IMR-90 (cell line): ENCODE data around the gene KCTD13. TPM values are rescaled to one million over a fixed set of nuclear protein-coding genes. Genes with fewer than 3 reads are reported as not detected.

Experiments
- ATAC-seq: fragments of 200-7000 bp; cut with Tn5 transposase; 2 replicates; pipeline ENCODE4 v1.9.1; 2020; ENCODE audit warnings: low read depth, mild to moderate bottlenecking, moderate library complexity
- BruUV-seq: library from RNA; stranded (reverse); fragments of 400-500 nt; replicated peaks from 2 replicates; lab custom pipeline; 2021; lab: Mats Ljungman, UMichigan
- CTCF ChIA-PET: fragments of 300-600 bp; formaldehyde crosslinking; extraction: SDS; loops from one replicate; lab custom pipeline; 2021; ENCODE audit warnings: antibody characterized with exemption; lab: Yijun Ruan, JAX
- POLR2A ChIA-PET: fragments of 300-600 bp; sonication (Branson Sonifier 250); formaldehyde crosslinking; loops from one replicate; lab custom pipeline; 2022; ENCODE audit warnings: antibody characterized with exemption; ENCODE audit not compliant: unreplicated experiment; lab: Charles Lee
- DNase-seq: peaks from one replicate; pipeline ENCODE4 v3.0.0; 2013
- H2AFZ ChIP-seq: replicated peaks from 2 replicates; pipeline ENCODE3; 2013; ENCODE audit warnings: low read length, mild to moderate bottlenecking; ENCODE audit not compliant: poor library complexity
- H2AK5ac ChIP-seq: 2 replicates; pipeline ENCODE4 v1.6.1; 2013; ENCODE audit warnings: low read depth, low read length, inconsistent platforms
- H2AK9ac ChIP-seq: replicated peaks from 2 replicates; pipeline ENCODE3; 2013; ENCODE audit warnings: mild to moderate bottlenecking, low read depth, low read length, moderate library complexity; ENCODE audit not compliant: poor library complexity
- H2BK120ac ChIP-seq: 2 replicates; pipeline ENCODE4 v1.6.1; 2013; ENCODE audit warnings: low read depth, low read length, inconsistent platforms
- H2BK15ac ChIP-seq: 3 replicates; pipeline ENCODE4 v1.6.1; 2013; ENCODE audit warnings: low read depth, low read length, inconsistent platforms
- H2BK20ac ChIP-seq: 2 replicates; pipeline ENCODE4 v1.6.1; 2013; ENCODE audit warnings: low read depth, mild to moderate bottlenecking, inconsistent platforms, low read length, moderate library complexity
- H2BK5ac ChIP-seq: 2 replicates; pipeline ENCODE4 v1.6.1; 2013; ENCODE audit warnings: mild to moderate bottlenecking, low read depth, low read length, inconsistent platforms; ENCODE audit not compliant: poor library complexity, severe bottlenecking
- H3K14ac ChIP-seq: replicated peaks from 2 replicates; pipeline ENCODE4 v1.6.1; 2013; ENCODE audit warnings: low read depth, low read length, inconsistent platforms
- H3K18ac ChIP-seq: 2 replicates; pipeline ENCODE4 v1.6.1; 2013; ENCODE audit warnings: low read depth, low read length, control low read depth
- H3K23ac ChIP-seq: 2 replicates; pipeline ENCODE4 v1.6.1; 2013; ENCODE audit warnings: low read depth, low read length, inconsistent platforms
- H3K27ac ChIP-seq: 2 replicates; pipeline ENCODE4 v1.5.1; 2013; ENCODE audit warnings: mild to moderate bottlenecking, control low read depth, low read length; ENCODE audit not compliant: insufficient read depth
- H3K27me3 ChIP-seq: 2 replicates; pipeline ENCODE4 v1.6.1; 2013; ENCODE audit warnings: low read length; ENCODE audit not compliant: control insufficient read depth, insufficient read depth
- H3K36me3 ChIP-seq: 2 replicates; pipeline ENCODE4 v1.6.1; 2013; ENCODE audit warnings: low read length, mixed read lengths; ENCODE audit not compliant: control insufficient read depth, insufficient read depth
- H3K4ac ChIP-seq: 2 replicates; pipeline ENCODE4 v1.6.1; 2013; ENCODE audit warnings: low read depth, low read length, inconsistent platforms
- H3K4me1 ChIP-seq: 2 replicates; pipeline ENCODE4 v1.6.1; 2013; ENCODE audit warnings: low read length, mixed read lengths; ENCODE audit not compliant: control insufficient read depth, insufficient read depth
- H3K4me2 ChIP-seq: 2 replicates; pipeline ENCODE4 v1.6.1; 2013; ENCODE audit warnings: low read depth, mild to moderate bottlenecking, control low read depth, low read length, moderate library complexity
- H3K4me3 ChIP-seq: 2 replicates; pipeline ENCODE4 v1.5.1; 2013; ENCODE audit warnings: low read depth, mild to moderate bottlenecking, control low read depth, low read length, moderate library complexity; ENCODE audit not compliant: insufficient read depth
- H3K56ac ChIP-seq: 2 replicates; pipeline ENCODE4 v1.6.1; 2013; ENCODE audit warnings: low read length, inconsistent platforms; ENCODE audit not compliant: insufficient read depth; ENCODE audit errors: extremely low read depth
- H3K79me1 ChIP-seq, 2 experiments: 2 replicates each; pipeline ENCODE4 v1.6.1; 2013; ENCODE audit warnings: low read length in 2 of 2, inconsistent platforms in 1 of 2, low read depth in 1 of 2
- H3K9ac ChIP-seq: 2 replicates; pipeline ENCODE4 v1.6.1; 2013; ENCODE audit warnings: low read depth, low read length, control low read depth
- H3K9me1 ChIP-seq: 2 replicates; pipeline ENCODE4 v1.6.1; 2013; ENCODE audit warnings: low read length, inconsistent platforms; ENCODE audit not compliant: insufficient read depth
- H3K9me3 ChIP-seq: 2 replicates; pipeline ENCODE4 v1.6.1; 2013; ENCODE audit warnings: low read length; ENCODE audit not compliant: control insufficient read depth, insufficient read depth
- H4K20me1 ChIP-seq: 2 replicates; pipeline ENCODE4 v1.6.1; 2013; ENCODE audit warnings: low read length, inconsistent platforms; ENCODE audit not compliant: insufficient read depth
- H4K5ac ChIP-seq: 2 replicates; pipeline ENCODE4 v1.6.1; 2013; ENCODE audit warnings: mild to moderate bottlenecking, low read depth, low read length, control low read depth
- H4K8ac ChIP-seq, 2 experiments: 2 replicates each; pipeline ENCODE4 v1.6.1; 2013; ENCODE audit warnings: low read depth in 2 of 2, low read length in 2 of 2, control low read depth in 1 of 2, inconsistent platforms in 1 of 2
- H4K91ac ChIP-seq: 2 replicates; pipeline ENCODE4 v1.6.1; 2013; ENCODE audit warnings: low read depth, low read length, inconsistent platforms; ENCODE audit not compliant: insufficient read depth
- BHLHE40 ChIP-seq: fragments of 150-350 bp; IDR thresholded peaks from 2 replicates; pipeline ENCODE4 v1.6.1; 2016; ENCODE audit warnings: mild to moderate bottlenecking, low read depth, low read length
- CEBPB ChIP-seq: IDR thresholded peaks from 2 replicates; pipeline ENCODE4 v1.6.1; 2012; ENCODE audit warnings: low read depth, low read length, improper control_type of control experiment
- CHD1 ChIP-seq: IDR thresholded peaks from 2 replicates; pipeline ENCODE4 v1.6.1; 2012; ENCODE audit warnings: low read depth, low read length, improper control_type of control experiment
- ELK1 ChIP-seq: fragments of 150-350 bp; IDR thresholded peaks from 2 replicates; pipeline ENCODE4 v1.6.1; 2016; ENCODE audit warnings: low read depth, mild to moderate bottlenecking, low read length, moderate library complexity, borderline replicate concordance
- FOS ChIP-seq: fragments of 150-350 bp; IDR thresholded peaks from 2 replicates; pipeline ENCODE4 v1.6.1; 2016; ENCODE audit warnings: low read depth, low read length
- MAFK ChIP-seq: IDR thresholded peaks from 2 replicates; pipeline ENCODE4 v1.6.1; 2012; ENCODE audit warnings: low read depth, low read length, improper control_type of control experiment
- MAZ ChIP-seq: IDR thresholded peaks from 2 replicates; pipeline ENCODE4 v1.6.1; 2012; ENCODE audit warnings: low read depth, mild to moderate bottlenecking, low read length, improper control_type of control experiment, moderate library complexity, borderline replicate concordance
- MXI1 ChIP-seq: IDR thresholded peaks from 2 replicates; pipeline ENCODE4 v1.6.1; 2012; ENCODE audit warnings: low read depth, mild to moderate bottlenecking, low read length, moderate library complexity, borderline replicate concordance
- NFE2L2 ChIP-seq: fragments of 150-350 bp; IDR thresholded peaks from 2 replicates; pipeline ENCODE4 v1.6.1; 2016; ENCODE audit warnings: low read depth, mild to moderate bottlenecking, low read length
- POLR2A ChIP-seq: IDR thresholded peaks from 2 replicates; pipeline ENCODE4 v1.6.1; 2012; ENCODE audit warnings: mild to moderate bottlenecking, low read depth, low read length
- RAD21 ChIP-seq: IDR thresholded peaks from 2 replicates; pipeline ENCODE4 v1.6.1; 2012; ENCODE audit warnings: low read length, improper control_type of control experiment
- RCOR1 ChIP-seq: IDR thresholded peaks from 2 replicates; pipeline ENCODE4 v1.6.1; 2012; ENCODE audit warnings: mild to moderate bottlenecking, low read length, improper control_type of control experiment; ENCODE audit not compliant: insufficient replicate concordance
- RFX5 ChIP-seq: IDR thresholded peaks from 2 replicates; pipeline ENCODE4 v1.8.0; 2012; ENCODE audit warnings: low read depth, mild to moderate bottlenecking, low read length, moderate library complexity
- SMC3 ChIP-seq: fragments of 150-350 bp; IDR thresholded peaks from 2 replicates; pipeline ENCODE4 v1.6.1; 2016; ENCODE audit warnings: low read depth, mild to moderate bottlenecking, antibody characterized with exemption, low read length, moderate library complexity
- WGBS, 2 experiments: methylation state at CpG; one replicate each; pipeline versions ENCODE4 v1.1.5 to v1.1.7; 2013; ENCODE audit warnings: missing lambda C conversion rate in 2 of 2; ENCODE audit not compliant: insufficient read length in 1 of 2; ENCODE audit errors: extremely low coverage in 2 of 2; 5-methylcytosine and 5-hydroxymethylcytosine counted together
- dilution Hi-C: fragments of 300-500 bp; cut with HindIII; formaldehyde crosslinking; loops from one replicate; pipeline ENCODE4 v1.14.3; 2018; ENCODE audit warnings: low sequenced_read_pairs; ENCODE audit not compliant: unreplicated experiment
- in situ Hi-C: fragments of 300-500 bp; cut with MboI; formaldehyde crosslinking; loops from 3 replicates; pipeline ENCODE4 v1.14.3; 2019; ENCODE audit warnings: low sequenced_read_pairs, inconsistent platforms, mixed read lengths
- intact Hi-C: fragments of 100-400 bp; cut with micrococcal nuclease; formaldehyde crosslinking; loops from 2 replicates; pipeline ENCODE4 v1.10.0; 2022
- polyA plus RNA-seq, 3 experiments: library from polyadenylated mRNA; depleted of rRNA; stranded (reverse); fragments of >200 nt; gene quantifications; 2 replicates each; pipeline ENCODE4 v1.2.3, GENCODE V29; 2012; ENCODE audit warnings: low replicate concordance in 1 of 3
- total RNA-seq: library from RNA; depleted of rRNA; stranded (reverse); fragments of >200 nt; gene quantifications from 2 replicates; pipeline ENCODE4 v1.2.3, GENCODE V29; 2012

KCTD13 gene
- total and polyA plus RNA-seq, 2 of the 4 experiments (the other 2 are of a cell fraction): 4.1 to 20.7 TPM

- H2BK5ac ChIP-seq: no peak overlapping the region
These were observed 32.5 kb downstream of the KCTD13 start for GRCh38 chr16:29893553-29893952.

More at GRCh38 chr16:29893553-29893952, 32.5 kb downstream of the KCTD13 start:
- no TSS peak for BruUV-seq
- Histone ChIP-seq H3K27me3 (peaks cover 5% of the 10 kb centered on the region; the same call in 1 of the 2 replicates), H3K9ac (no peak overlapping the region), H3K27ac (no peak overlapping the region), H4K20me1 (no peaks in the 10 kb centered on the region), H3K9me1 (no peaks in the 10 kb centered on the region; the same call in 1 of the 2 replicates), H3K4me1 (no peaks in the 10 kb centered on the region; the same call in 1 of the 2 replicates), H3K56ac (no peak overlapping the region), H2AK5ac (no peak overlapping the region), H3K4ac (no peak overlapping the region), H3K79me1 (no peaks in the 10 kb centered on the region), H4K8ac (no peak overlapping the region), H3K36me3 (0 out of 2 replicates have a peak, but pooled peaks cover 2% of the 10 kb centered on the region), H3K14ac (no peak overlapping the region), H3K4me3 (no peak overlapping the region), H4K91ac (no peak overlapping the region), H2BK120ac (no peak overlapping the region), H4K5ac (no peak overlapping the region), H3K23ac (no peak overlapping the region), H2BK20ac (no peak overlapping the region), H2BK15ac (no peak overlapping the region), H3K9me3 (no peaks in the 10 kb centered on the region), H3K18ac (no peak overlapping the region), H3K4me2 (no peak overlapping the region), H2AK9ac (no peak overlapping the region), H2AFZ (no peak overlapping the region)
- dilution Hi-C loops (no loop called here), in situ Hi-C loops (no loop called here), intact Hi-C loops (no loop called here)
- no CpG with 5 or more reads among the region's 3 CpGs for WGBS, 2 experiments
- ChIA-PET CTCF (no interaction called here), POLR2A (no interaction called here)
- no peak for DNase-seq
- ATAC-seq: no peak
- TF ChIP-seq ELK1 (no peak), CEBPB (no peak), MAFK (no peak), SMC3 (no peak), RCOR1 (no peak), BHLHE40 (no peak), NFE2L2 (no peak), RFX5 (no peak), FOS (no peak), MAZ (no peak), POLR2A (no peak), CHD1 (no peak), MXI1 (no peak), RAD21 (no peak)
